ENCODE data around the gene CBL. TPM values are rescaled to one million over a fixed set of nuclear protein-coding genes. Genes with fewer than 3 reads are reported as not detected.

CBL gene
- total RNA-seq, 1 experiment from 2014 or later = 35.5 TPM

DNA sequence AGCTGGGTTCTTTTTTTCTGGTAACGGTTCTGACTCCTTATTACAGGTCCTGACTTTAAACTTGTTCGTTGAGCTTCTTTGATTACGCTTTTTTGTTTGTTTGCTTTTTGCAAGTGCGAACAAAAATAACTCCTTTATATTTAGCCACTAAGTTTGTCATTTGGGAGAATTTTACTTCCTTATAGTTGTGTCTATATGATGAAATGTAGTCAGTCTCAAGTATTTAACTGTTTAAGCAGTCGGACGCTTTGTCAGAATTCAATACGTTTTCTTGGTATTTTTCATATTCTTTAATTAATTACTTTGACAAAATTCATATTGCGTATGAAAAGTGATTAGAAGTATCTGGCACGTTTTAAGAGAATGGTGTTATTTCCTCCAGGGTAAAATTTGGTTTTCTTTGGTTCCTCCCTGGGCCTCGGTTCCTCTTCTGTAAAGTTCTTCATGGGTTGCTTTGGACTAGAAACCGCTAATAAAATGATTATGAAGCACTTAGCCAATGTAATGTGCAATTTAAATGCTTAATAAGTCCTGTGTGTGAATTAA lies 1.3 kb downstream of the CBL start:
- no peak for DNase-seq (ENCODE audit: unreplicated experiment)
- Mint-ChIP-seq H3K27ac (ENCODE audit: low read depth, unreplicated experiment) (peak overlapping the region; percentile 68), H3K4me1 (ENCODE audit: insufficient read depth, unreplicated experiment) (peaks cover 6% of the 10 kb centered on the region), H3K4me3 (ENCODE audit: unreplicated experiment) (peak overlapping the region; percentile 92), H3K9me3 (ENCODE audit: unreplicated experiment) (no peaks in the 10 kb centered on the region), H3K36me3 (ENCODE audit: insufficient read depth, unreplicated experiment) (peaks cover 6% of the 10 kb centered on the region), H3K27me3 (ENCODE audit: insufficient read depth, unreplicated experiment) (no peaks in the 10 kb centered on the region)
- TSS peak; percentile 36 for BruUV-seq (replicated peaks)
- no peak for TF ChIP-seq CTCF (IDR thresholded peaks at IDR 0.05; ENCODE audit: unreplicated experiment)
- ChIA-PET POLR2A (interaction anchor here (0.6 to 2.7 kb wide), 12 partner anchors 8 to 155 kb away, joined by 3 to 12 read pairs (median 4); partner anchors contain the start of gene DPAGT1), CTCF (interaction anchor here (0.6 to 4.6 kb wide), 8 partner anchors 11 to 326 kb away, joined by 3 to 25 read pairs (median 6); no protein-coding TSS in a partner anchor)
- intact Hi-C loops (cut with micrococcal nuclease) = loop anchor here (1.0 to 5.0 kb wide), 3 partner anchors 11 to 167 kb away; no protein-coding TSS in a partner anchor

GRCh38 chr11:119209186-119209585 lies 3.0 kb downstream of the CBL start:
- no peak overlapping the region for H3K27ac Mint-ChIP-seq (ENCODE audit: low read depth, unreplicated experiment)
- no peak overlapping the region for H3K4me3 Mint-ChIP-seq (ENCODE audit: unreplicated experiment)
- ChIA-PET POLR2A (interaction anchor here (0.7 to 1.7 kb wide), 4 partner anchors 13 to 75 kb away, joined by 3 to 7 read pairs (median 3); no protein-coding TSS in a partner anchor), CTCF (interaction anchor here (0.6 to 1.5 kb wide), 7 partner anchors 12 to 165 kb away, joined by 3 to 5 read pairs (median 4); no protein-coding TSS in a partner anchor)
- no peaks in the 10 kb centered on the region for H3K27me3 Mint-ChIP-seq (ENCODE audit: insufficient read depth, unreplicated experiment)
- BruUV-seq (replicated peaks) = no TSS peak
- intact Hi-C loops (cut with micrococcal nuclease) = loop anchor here (5.0 kb wide), 1 partner anchor 88 kb away; no protein-coding TSS in a partner anchor
- peaks cover 6% of the 10 kb centered on the region for H3K36me3 Mint-ChIP-seq (ENCODE audit: insufficient read depth, unreplicated experiment)
- peaks cover 6% of the 10 kb centered on the region for H3K4me1 Mint-ChIP-seq (ENCODE audit: insufficient read depth, unreplicated experiment)
- no peaks in the 10 kb centered on the region for H3K9me3 Mint-ChIP-seq (ENCODE audit: unreplicated experiment)
- no peak for DNase-seq (ENCODE audit: unreplicated experiment)
- TF ChIP-seq CTCF (IDR thresholded peaks at IDR 0.05; ENCODE audit: unreplicated experiment) = no peak

DNA sequence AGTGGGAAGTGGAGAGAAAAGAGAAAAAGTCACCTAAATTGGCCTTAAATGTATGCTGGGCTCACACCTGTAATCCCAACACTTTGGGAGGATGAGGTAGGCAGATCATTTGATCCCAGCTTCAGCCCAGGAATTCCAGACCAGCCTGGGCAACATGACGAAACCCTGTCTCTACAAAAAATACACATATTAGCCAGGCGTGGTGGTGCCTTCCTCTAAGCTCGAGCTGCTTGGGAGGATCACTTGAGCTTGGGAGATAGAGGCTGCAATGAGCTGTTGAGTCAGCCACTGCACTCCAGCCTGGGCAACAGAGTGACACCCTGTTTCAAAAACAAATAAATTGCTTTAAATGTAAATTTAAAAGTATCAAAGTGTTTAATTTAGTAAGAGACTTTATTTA lies 3.9 kb downstream of the CBL start:
- DNase-seq (ENCODE audit: unreplicated experiment) = peak; percentile 39
- H3K4me1 Mint-ChIP-seq (ENCODE audit: insufficient read depth, unreplicated experiment) = peaks cover 6% of the 10 kb centered on the region
- no TSS peak for BruUV-seq (replicated peaks)
- no peak overlapping the region for H3K4me3 Mint-ChIP-seq (ENCODE audit: unreplicated experiment)
- ChIA-PET CTCF (interaction anchor here (0.5 to 1.3 kb wide), 7 partner anchors 13 to 1059 kb away, joined by 3 to 6 read pairs (median 3); no protein-coding TSS in a partner anchor), POLR2A (interaction anchor here (0.7 to 1.7 kb wide), 4 partner anchors 12 to 220 kb away, joined by 3 to 7 read pairs (median 4); no protein-coding TSS in a partner anchor)
- H3K36me3 Mint-ChIP-seq (ENCODE audit: insufficient read depth, unreplicated experiment) = peaks cover 6% of the 10 kb centered on the region
- no peaks in the 10 kb centered on the region for H3K9me3 Mint-ChIP-seq (ENCODE audit: unreplicated experiment)
- no peaks in the 10 kb centered on the region for H3K27me3 Mint-ChIP-seq (ENCODE audit: insufficient read depth, unreplicated experiment)
- no peak for TF ChIP-seq CTCF (IDR thresholded peaks at IDR 0.05; ENCODE audit: unreplicated experiment)
- intact Hi-C loops (cut with micrococcal nuclease) = no loop called here
- peak overlapping the region; percentile 23 for H3K27ac Mint-ChIP-seq (ENCODE audit: low read depth, unreplicated experiment)

DNA sequence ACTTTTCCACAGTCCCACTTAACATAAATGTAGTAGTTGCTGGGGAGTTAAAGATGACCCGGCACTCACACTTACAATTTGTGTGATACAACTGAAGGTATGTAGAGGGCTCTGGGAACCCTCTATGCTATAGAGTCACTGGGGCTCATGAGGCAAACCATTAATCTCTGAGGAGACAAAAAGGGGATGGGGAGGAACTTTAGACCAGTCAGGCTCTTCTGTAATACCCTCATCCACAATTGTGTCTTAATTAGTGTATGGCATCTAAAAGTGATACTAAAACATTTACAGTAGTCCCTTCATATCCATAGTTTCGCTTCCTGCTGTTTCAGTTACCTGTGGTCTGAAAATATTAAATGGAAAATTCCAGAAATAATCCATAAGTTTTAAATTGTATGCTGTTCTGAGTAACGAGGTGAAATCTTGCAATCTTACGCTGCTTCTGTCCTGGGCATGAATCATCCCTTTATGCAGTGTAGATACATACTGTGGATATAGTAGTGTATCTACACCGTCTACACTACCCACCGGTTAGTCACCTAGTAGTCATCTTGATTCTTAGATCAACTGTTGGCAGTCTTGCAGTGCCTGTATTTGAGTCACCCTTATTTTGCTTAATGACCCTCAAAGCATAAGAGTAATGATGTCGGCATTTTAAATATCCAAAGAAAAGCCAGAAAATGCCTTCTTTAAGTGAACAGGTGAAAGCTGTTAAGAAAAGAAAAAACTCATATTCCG lies 12.2 kb downstream of the CBL start:
- peak overlapping the region; percentile 88 for H3K27ac Mint-ChIP-seq (ENCODE audit: low read depth, unreplicated experiment)
- H3K9me3 Mint-ChIP-seq (ENCODE audit: unreplicated experiment) = no peaks in the 10 kb centered on the region
- H3K4me1 Mint-ChIP-seq (ENCODE audit: insufficient read depth, unreplicated experiment) = peaks cover 16% of the 10 kb centered on the region
- ChIA-PET CTCF (interaction anchor here (0.6 to 1.4 kb wide), 4 partner anchors 23 to 158 kb away, joined by 3 to 7 read pairs (median 4); no protein-coding TSS in a partner anchor), POLR2A (interaction anchor here (0.7 kb wide), 1 partner anchor 150 kb away, joined by 5 read pairs; no protein-coding TSS in a partner anchor)
- BruUV-seq (replicated peaks) = TSS peak; percentile 98
- H3K4me3 Mint-ChIP-seq (ENCODE audit: unreplicated experiment) = peak overlapping the region; percentile 47
- no peaks in the 10 kb centered on the region for H3K27me3 Mint-ChIP-seq (ENCODE audit: insufficient read depth, unreplicated experiment)
- peak; percentile 91 for DNase-seq (ENCODE audit: unreplicated experiment)
- intact Hi-C loops (cut with micrococcal nuclease) = loop anchor here (1.0 kb wide), 1 partner anchor 11 kb away; no protein-coding TSS in a partner anchor
- no peaks in the 10 kb centered on the region for H3K36me3 Mint-ChIP-seq (ENCODE audit: insufficient read depth, unreplicated experiment)
- no peak for TF ChIP-seq CTCF (IDR thresholded peaks at IDR 0.05; ENCODE audit: unreplicated experiment)

Measured in MCF 10A (cell line).